Common myeloid progenitor, CD34-positive (primary cell): ENCODE measurements around the gene BAIAP2L1.

Experiments
- CTCF ChIA-PET: fragments of 350-600 bp; sonication (Branson Sonifier 250); formaldehyde crosslinking; loops from one replicate; lab custom pipeline; 2021; ENCODE audit warnings: antibody characterized with exemption; lab: Charles Lee
- POLR2A ChIA-PET: fragments of 350-600 bp; sonication (Branson Sonifier 250); formaldehyde crosslinking; loops from one replicate; lab custom pipeline; 2021; ENCODE audit warnings: antibody characterized with exemption; lab: Charles Lee
- DNase-seq, 3 donors: peaks; one replicate each; pipeline versions ENCODE4 v3.0.0 to v3.0.0-alpha.2; 2013
- H3K27ac ChIP-seq, 2 experiments: 1 replicate in 1 of 2; 2 replicates in 1 of 2; pipeline ENCODE4 v1.7.0; 2013; ENCODE audit warnings: inconsistent platforms in 2 of 2, low read length in 2 of 2, mild to moderate bottlenecking in 2 of 2, low read depth in 1 of 2, moderate library complexity in 1 of 2; ENCODE audit not compliant: severe bottlenecking in 2 of 2, insufficient read depth in 1 of 2, poor library complexity in 1 of 2
- H3K27me3 ChIP-seq, 5 experiments: replicated peaks in 2 of 5; 1 replicate in 3 of 5; 2 replicates in 2 of 5; pipeline versions ENCODE4 v1.6.1 to v1.7.0; 2013; ENCODE audit warnings: low read length in 4 of 5, mild to moderate bottlenecking in 2 of 5, moderate library complexity in 2 of 5, inconsistent platforms in 1 of 5; ENCODE audit not compliant: insufficient read depth in 5 of 5, control insufficient read depth in 4 of 5
- H3K36me3 ChIP-seq, 4 experiments: 1 replicate in 2 of 4; 2 replicates in 2 of 4; pipeline versions ENCODE4 v1.6.1 to v1.7.0; 2013; ENCODE audit warnings: low read length in 3 of 4, control low read depth in 1 of 4, mild to moderate bottlenecking in 1 of 4; ENCODE audit not compliant: control insufficient read depth in 4 of 4, insufficient read depth in 4 of 4
- H3K4me1 ChIP-seq, 4 experiments: 1 replicate in 3 of 4; 2 replicates in 1 of 4; pipeline versions ENCODE4 v1.6.1 to v1.7.1; 2013; ENCODE audit warnings: low read length in 3 of 4, mild to moderate bottlenecking in 3 of 4, control low read depth in 1 of 4, inconsistent platforms in 1 of 4, moderate library complexity in 1 of 4; ENCODE audit not compliant: control insufficient read depth in 4 of 4, insufficient read depth in 4 of 4; ENCODE audit errors: control extremely low read depth in 1 of 4
- H3K4me3 ChIP-seq, 7 experiments: 1 replicate in 4 of 7; 2 replicates in 3 of 7; pipeline versions ENCODE4 v1.5.1 to v1.7.0; 2013; ENCODE audit warnings: mild to moderate bottlenecking in 7 of 7, low read length in 6 of 7, moderate library complexity in 6 of 7, inconsistent platforms in 2 of 7, low read depth in 2 of 7, control low read depth in 1 of 7; ENCODE audit not compliant: insufficient read depth in 4 of 7, control insufficient read depth in 1 of 7; ENCODE audit errors: extremely low read depth in 1 of 7
- H3K9me3 ChIP-seq, 5 experiments: 1 replicate in 4 of 5; 2 replicates in 1 of 5; pipeline versions ENCODE4 v1.6.1 to v1.7.1; 2013; ENCODE audit warnings: low read length in 4 of 5, mild to moderate bottlenecking in 2 of 5, inconsistent platforms in 1 of 5, low read depth in 1 of 5, moderate library complexity in 1 of 5; ENCODE audit not compliant: control insufficient read depth in 4 of 5, insufficient read depth in 2 of 5; ENCODE audit errors: control extremely low read depth in 1 of 5
- WGBS: methylation state at CpG from one replicate; pipeline ENCODE4 v1.1.5; 2013; ENCODE audit not compliant: insufficient coverage; 5-methylcytosine and 5-hydroxymethylcytosine counted together

The BAIAP2L1 gene

GRCh38 chr7:98266840-98267239 is 134.1 kb downstream of the BAIAP2L1 start:
- Histone ChIP-seq H3K36me3 (no peaks in the 10 kb centered on the region), H3K27me3 (no peaks in the 10 kb centered on the region), H3K27ac (no peak overlapping the region), H3K9me3 (no peaks in the 10 kb centered on the region), H3K4me3 (no peak overlapping the region), H3K4me1 (no peaks in the 10 kb centered on the region)
- no CpG with 5 or more reads among the region's 2 CpGs for WGBS
- peak in 2 of 3 donors; percentile 42 to 48 for DNase-seq
- ChIA-PET CTCF (interaction anchor here (0.8 to 2.2 kb wide), 6 partner anchors 13 to 21 kb away, joined by 3 to 5 read pairs (median 4); no protein-coding TSS in a partner anchor), POLR2A (no interaction called here)

- Histone ChIP-seq H3K27ac (no peak overlapping the region), H3K9me3 (peaks cover 0 to 6% (median 0%) of the 10 kb centered on the region in 5 experiments), H3K4me3 (no peak overlapping the region), H3K36me3 (peaks cover 0 to 5% (median 4%) of the 10 kb centered on the region in 4 experiments), H3K4me1 (no peaks in the 10 kb centered on the region), H3K27me3 (no peaks in the 10 kb centered on the region)
- POLR2A ChIA-PET, result no interaction called here
- CTCF ChIA-PET, result interaction anchor here (1.1 to 1.3 kb wide), 2 partner anchors 14 to 20 kb away, joined by 3 to 4 read pairs; no protein-coding TSS in a partner anchor
- DNase-seq, result no peak
- 83% methylated on average over 4 of the region's 5 CpGs for WGBS
Measured at GRCh38 chr7:98265841-98266271, 135.0 kb downstream of the BAIAP2L1 start.

- ChIA-PET CTCF (no interaction called here), POLR2A (no interaction called here)
- DNase-seq, result no peak
- H3K4me1 ChIP-seq, result peaks cover 0 to 11% (median 4%) of the 10 kb centered on the region in 4 experiments
- H3K36me3 ChIP-seq, result peaks cover 4 to 16% (median 14%) of the 10 kb centered on the region in 4 experiments
- WGBS, result 95% methylated on average over 2 of the region's 6 CpGs
- H3K27ac ChIP-seq, result no peak overlapping the region
- no peak overlapping the region for H3K4me3 ChIP-seq
- H3K27me3 ChIP-seq, result no peaks in the 10 kb centered on the region
- H3K9me3 ChIP-seq, result peaks cover 0 to 6% (median 0%) of the 10 kb centered on the region in 5 experiments
Measured at GRCh38 chr7:98257701-98258100, 143.2 kb downstream of the BAIAP2L1 start.

- CTCF ChIA-PET, result interaction anchor here (1.2 kb wide), 1 partner anchor 14 kb away, joined by 3 read pairs; no protein-coding TSS in a partner anchor
- H3K27me3 ChIP-seq, result no peaks in the 10 kb centered on the region
- peaks cover 2 to 19% (median 11%) of the 10 kb centered on the region in 4 experiments for H3K4me1 ChIP-seq
- 94% methylated on average over 3 of the region's 7 CpGs for WGBS
- POLR2A ChIA-PET, result no interaction called here
- H3K27ac ChIP-seq, result no peak overlapping the region
- no peak for DNase-seq
- no peak overlapping the region for H3K4me3 ChIP-seq
- H3K9me3 ChIP-seq, result peaks cover 0 to 3% (median 0%) of the 10 kb centered on the region in 5 experiments
- H3K36me3 ChIP-seq, result peaks cover 4 to 15% (median 13%) of the 10 kb centered on the region in 4 experiments
Measured at GRCh38 chr7:98256431-98256830, 144.5 kb downstream of the BAIAP2L1 start.

GRCh38 chr7:98254951-98255610 is 145.8 kb downstream of the BAIAP2L1 start:
- Histone ChIP-seq H3K9me3 (no peaks in the 10 kb centered on the region), H3K4me3 (no peak overlapping the region), H3K4me1 (peaks cover 9 to 28% (median 20%) of the 10 kb centered on the region in 4 experiments), H3K27me3 (no peaks in the 10 kb centered on the region), H3K36me3 (peaks cover 4 to 12% (median 8%) of the 10 kb centered on the region in 4 experiments), H3K27ac (no peak overlapping the region)
- ChIA-PET POLR2A (no interaction called here), CTCF (interaction anchor here (0.7 kb wide), 1 partner anchor 39 kb away, joined by 3 read pairs; no protein-coding TSS in a partner anchor)
- peak in 2 of 3 donors; percentile 27 to 35 for DNase-seq
- 98% methylated on average over 6 of the region's 11 CpGs for WGBS

- no peak for DNase-seq
- ChIA-PET CTCF (interaction anchor here (0.7 kb wide), 1 partner anchor 40 kb away, joined by 3 read pairs; no protein-coding TSS in a partner anchor), POLR2A (no interaction called here)
- Histone ChIP-seq H3K4me3 (no peak overlapping the region), H3K36me3 (peaks cover 4 to 12% (median 8%) of the 10 kb centered on the region in 4 experiments), H3K27me3 (no peaks in the 10 kb centered on the region), H3K4me1 (peaks cover 9 to 28% (median 20%) of the 10 kb centered on the region in 4 experiments), H3K9me3 (no peaks in the 10 kb centered on the region), H3K27ac (no peak overlapping the region)
- 100% methylated on average over 4 of the region's 4 CpGs for WGBS
Measured at GRCh38 chr7:98254516-98254915, 146.4 kb downstream of the BAIAP2L1 start.
